Smooth muscle cell of bladder (primary cell): ENCODE results near the gene UBA52. TPM values are rescaled to one million over a fixed set of nuclear protein-coding genes. Genes with fewer than 3 reads are reported as not detected.

Source experiments
- total RNA-seq: library from RNA; depleted of rRNA; stranded (reverse); fragments of >200 nt; gene quantifications from 2 replicates; pipeline ENCODE4 v1.2.3, GENCODE V29; 2014

The UBA52 gene
- 1,243 and 1,519 TPM in 2 replicates for total RNA-seq

GRCh38 chr19:18571564-18572344, at the start of gene UBA52:
TSS of gene UBA52 (plus strand) at chr19:18571857. CDS start at chr19:18573301, 1,444 bp downstream.

GRCh38 chr19:18542941-18543813, 28.5 kb upstream of the UBA52 start, which contains the start of gene FKBP8:
TSS of gene FKBP8 (minus strand) at chr19:18543573. CDS start at chr19:18541970, 1,603 bp downstream.

GRCh38 chr19:18557411-18558201, 14.1 kb upstream of the UBA52 start, which contains the start of gene KXD1:
TSS of gene KXD1 (plus strand) at chr19:18557870. CDS start at chr19:18562057, 4,187 bp downstream.

GRCh38 chr19:18588611-18589379, 17.1 kb downstream of the UBA52 start, which contains the start of gene REX1BD:
TSS of gene REX1BD (plus strand) at chr19:18588798. CDS start at chr19:18588802, 4 bp downstream.

GRCh38 chr19:18606281-18607225, 34.9 kb downstream of the UBA52 start, which contains the start of gene CRLF1:
TSS of gene CRLF1 (minus strand) at chr19:18606799. CDS start at chr19:18606656, 143 bp downstream.

GRCh38 chr19:18612772-18613588, 41.3 kb downstream of the UBA52 start, which contains the start of gene TMEM59L:
TSS of gene TMEM59L (plus strand) at chr19:18612870. CDS start at chr19:18612959, 89 bp downstream.

Other genes starting within 250 kb of the UBA52 start
- 78.1 and 107 TPM in 2 replicates for gene LSM4, start 248.8 kb upstream of the UBA52 start, total RNA-seq
- 33.1 and 44.2 TPM in 2 replicates for gene PGPEP1, start 231.3 kb upstream of the UBA52 start, total RNA-seq
- gene GDF15, start 185.7 kb upstream of the UBA52 start, total RNA-seq, result 62.4 and 105 TPM in 2 replicates
- 0.14 and 0.28 TPM in 2 replicates for gene LRRC25, start 174.2 kb upstream of the UBA52 start, total RNA-seq
- 32.9 and 45.6 TPM in 2 replicates for gene SSBP4, start 152.5 kb upstream of the UBA52 start, total RNA-seq
- 9.2 and 23.0 TPM in 2 replicates for gene ISYNA1, start 133.7 kb upstream of the UBA52 start, total RNA-seq
- gene ELL, start 49.8 kb upstream of the UBA52 start, total RNA-seq, result 17.8 and 20.9 TPM in 2 replicates
- 256 and 265 TPM in 2 replicates for gene FKBP8, start 28.3 kb upstream of the UBA52 start, total RNA-seq
- gene KXD1, start 14.0 kb upstream of the UBA52 start, total RNA-seq, result 54.0 and 65.1 TPM in 2 replicates
- 39.9 and 44.1 TPM in 2 replicates for gene REX1BD, start 16.9 kb downstream of the UBA52 start, total RNA-seq
- 28.7 and 60.3 TPM in 2 replicates for gene CRLF1, start 34.9 kb downstream of the UBA52 start, total RNA-seq
- 1.00 and 2.3 TPM in 2 replicates for gene TMEM59L, start 41.0 kb downstream of the UBA52 start, total RNA-seq
- 3.1 and 3.7 TPM in 2 replicates for gene KLHL26, start 65.2 kb downstream of the UBA52 start, total RNA-seq
- gene CRTC1, start 111.8 kb downstream of the UBA52 start, total RNA-seq, result 1.6 and 2.8 TPM in 2 replicates
- 1.3 and 5.7 TPM in 2 replicates for gene COMP, start 219.4 kb downstream of the UBA52 start, total RNA-seq